Keratinocyte (primary cell): ENCODE results near the gene CFAP77.

Experiments
- CTCF ChIP-seq, 3 experiments: IDR thresholded peaks in 1 of 3; conservative IDR thresholded peaks in 1 of 3; optimal IDR thresholded peaks in 1 of 3; 2 replicates in 2 of 3; 3 replicates in 1 of 3; pipeline versions ENCODE3 to v1.5.1; 2011; ENCODE audit warnings: low read length in 3 of 3, mild to moderate bottlenecking in 3 of 3, moderate library complexity in 2 of 3, control low read depth in 1 of 3, inconsistent platforms in 1 of 3; ENCODE audit not compliant: insufficient read depth in 2 of 3; ENCODE audit errors: extremely low read depth in 1 of 3
- EZH2 ChIP-seq: IDR thresholded peaks from one replicate; pipeline ENCODE4 v1.6.1; 2012; ENCODE audit warnings: inconsistent platforms, mild to moderate bottlenecking, low read length, moderate library complexity

- peak; percentile 74 to 94 (median 90) for TF ChIP-seq CTCF (optimal IDR thresholded peaks at IDR 0.05 in 1 of 3, IDR thresholded peaks at IDR 0.05 in 1 of 3, conservative IDR thresholded peaks at IDR 0.05 in 1 of 3; ENCODE audit: extremely low read depth in 1 of 3, insufficient read depth in 2 of 3, low read length in 3 of 3)
- TF ChIP-seq EZH2, result no peak
Measured at GRCh38 chr9:132575005-132575609, 165.1 kb downstream of the CFAP77 start.
